GM21526 (cell line): Measurements from ENCODE around the gene TRMT6.

Experiments used
- ATAC-seq: cut with Tn5 transposase; IDR thresholded peaks from one replicate; pipeline ENCODE4 v1.9.1; 2021; ENCODE audit warnings: moderate library complexity; ENCODE audit not compliant: unreplicated experiment, low FRiP score

Gene TRMT6

DNA sequence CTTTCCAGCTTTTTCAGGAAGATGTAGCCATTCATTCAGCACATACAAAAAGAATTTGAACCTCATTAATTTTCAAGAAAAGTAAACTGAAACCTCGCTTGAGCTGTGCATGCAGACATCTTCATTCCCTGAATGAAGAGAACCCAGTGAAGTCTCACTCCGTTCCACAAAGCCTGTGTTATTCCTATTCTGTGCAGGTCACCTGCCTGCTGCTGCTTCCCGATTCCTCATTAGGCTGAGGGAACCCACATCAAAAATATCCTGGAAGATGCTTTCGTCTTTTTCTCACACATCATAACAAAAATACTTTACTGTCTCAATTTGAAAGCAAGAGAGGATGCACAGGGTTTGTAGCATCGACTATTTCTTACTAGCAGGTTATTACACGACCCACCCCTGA is 40.1 kb downstream of the TRMT6 start:
- no peak for ATAC-seq

GRCh38 chr20:5908981-5909380 is 41.4 kb downstream of the TRMT6 start:
- ATAC-seq = no peak

GRCh38 chr20:5900908-5901307 is 49.4 kb downstream of the TRMT6 start:
- ATAC-seq = no peak

DNA sequence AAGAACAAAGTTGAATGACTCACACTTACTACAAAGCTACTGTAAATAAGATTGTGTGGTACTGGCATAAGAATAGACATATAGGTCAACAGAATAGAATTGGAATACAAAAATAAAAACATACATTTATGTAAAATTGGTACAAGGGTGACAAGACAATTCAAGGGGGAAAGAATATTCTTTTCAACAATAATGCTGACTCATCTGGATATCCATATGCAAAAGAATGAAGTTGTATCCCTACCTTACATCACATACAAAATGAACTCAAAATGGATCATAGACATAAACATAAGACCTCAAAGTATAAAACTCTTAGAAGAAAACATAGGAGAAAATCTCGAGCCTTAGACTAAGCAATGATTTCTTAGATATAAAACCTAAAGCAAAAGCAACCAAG is 50.9 kb downstream of the TRMT6 start:
- no peak for ATAC-seq

- no peak for ATAC-seq
These were observed 54.7 kb downstream of the TRMT6 start for GRCh38 chr20:5895626-5896025.

DNA sequence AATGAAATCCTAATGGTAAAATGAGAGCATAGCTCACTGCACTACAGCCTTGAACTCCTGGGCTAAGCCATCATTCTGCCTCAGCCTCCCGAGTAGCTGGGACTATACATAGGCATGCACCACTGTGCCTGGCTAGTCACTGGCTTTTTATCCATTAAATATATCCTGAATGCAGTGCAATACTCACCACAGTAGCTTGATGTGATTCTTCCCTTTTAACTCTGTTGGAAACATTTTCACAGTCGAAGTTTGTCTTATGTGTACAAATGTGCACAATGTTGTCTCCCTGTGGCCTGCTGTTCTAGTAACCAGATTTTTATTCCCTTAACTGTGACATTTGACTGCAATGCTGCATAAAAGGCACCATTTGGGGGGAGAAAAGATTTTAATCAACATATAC is 56.7 kb downstream of the TRMT6 start:
- ATAC-seq = no peak

- ATAC-seq = no peak
These were observed 57.3 kb downstream of the TRMT6 start for GRCh38 chr20:5893052-5893451.

GRCh38 chr20:5890773-5891441 is 59.4 kb downstream of the TRMT6 start:
- ATAC-seq = no peak

DNA sequence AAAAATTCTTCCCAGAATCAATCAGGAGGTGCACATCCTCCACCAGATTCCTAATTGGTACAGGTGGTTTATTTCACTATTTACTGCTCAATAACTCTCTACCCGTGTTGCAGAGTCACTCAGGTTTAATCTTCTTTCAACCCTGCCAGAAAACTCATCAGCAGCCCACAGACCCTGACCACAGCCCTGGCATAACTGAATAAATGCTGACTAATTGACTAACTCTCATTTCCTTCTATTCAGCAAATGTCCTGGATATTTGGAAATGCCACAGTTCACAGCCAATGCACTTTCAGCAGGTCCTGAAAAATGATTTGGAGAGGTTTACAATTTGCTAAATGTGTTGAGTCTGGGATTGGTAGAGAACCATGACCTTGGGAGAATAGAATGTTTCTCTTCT is 62.3 kb downstream of the TRMT6 start:
- no peak for ATAC-seq

- ATAC-seq = no peak
These were observed 62.9 kb downstream of the TRMT6 start for GRCh38 chr20:5887386-5887785.
